Activated T-helper 1 cell treated with anti-CD3 and anti-CD28 coated beads, Interleukin-12 subunit alpha, Interleukin-12 subunit beta, Interleukin-2, Interleukin-4 antibody, amounts not matched to agents 30 ng/mL and 10 ng/mL and 1 ng/mL, durations not matched to agents 14 hours and 24 hours and 36 hours (primary cell): ENCODE data around the gene FBXL19. TPM values are rescaled to one million over a fixed set of nuclear protein-coding genes. Genes with fewer than 3 reads are reported as not detected.

ENCODE experiments used
- DNase-seq: peaks from one replicate; pipeline ENCODE4 v3.0.0; 2021; ENCODE audit warnings: low spot score
- H3K27ac Mint-ChIP-seq: one replicate; pipeline ENCODE4 v1.8.0; 2021; ENCODE audit warnings: mild to moderate bottlenecking, mixed read lengths
- H3K27me3 Mint-ChIP-seq: one replicate; pipeline ENCODE4 v1.8.0; 2022; ENCODE audit warnings: mild to moderate bottlenecking, moderate library complexity, mixed read lengths; ENCODE audit not compliant: insufficient read depth
- H3K36me3 Mint-ChIP-seq: one replicate; pipeline ENCODE4 v1.8.0; 2021; ENCODE audit warnings: low read depth, mixed read lengths
- H3K4me1 Mint-ChIP-seq: one replicate; pipeline ENCODE4 v1.8.0; 2021; ENCODE audit warnings: low read depth, mixed read lengths
- H3K4me3 Mint-ChIP-seq: one replicate; pipeline ENCODE4 v1.8.0; 2021; ENCODE audit warnings: mild to moderate bottlenecking, moderate library complexity, mixed read lengths
- H3K9me3 Mint-ChIP-seq: one replicate; pipeline ENCODE4 v1.8.0; 2021; ENCODE audit warnings: mixed read lengths
- intact Hi-C: fragments of 100-400 bp; cut with micrococcal nuclease; formaldehyde crosslinking; loops from one replicate; pipeline ENCODE4 v1.15.1; 2024
- total RNA-seq: library from RNA; stranded (reverse); gene quantifications from 2 replicates; pipeline ENCODE4 v1.2.3, GENCODE V29; 2022

FBXL19 gene
- total RNA-seq, 1 donor from 2014 or later: 32.7 TPM

DNA sequence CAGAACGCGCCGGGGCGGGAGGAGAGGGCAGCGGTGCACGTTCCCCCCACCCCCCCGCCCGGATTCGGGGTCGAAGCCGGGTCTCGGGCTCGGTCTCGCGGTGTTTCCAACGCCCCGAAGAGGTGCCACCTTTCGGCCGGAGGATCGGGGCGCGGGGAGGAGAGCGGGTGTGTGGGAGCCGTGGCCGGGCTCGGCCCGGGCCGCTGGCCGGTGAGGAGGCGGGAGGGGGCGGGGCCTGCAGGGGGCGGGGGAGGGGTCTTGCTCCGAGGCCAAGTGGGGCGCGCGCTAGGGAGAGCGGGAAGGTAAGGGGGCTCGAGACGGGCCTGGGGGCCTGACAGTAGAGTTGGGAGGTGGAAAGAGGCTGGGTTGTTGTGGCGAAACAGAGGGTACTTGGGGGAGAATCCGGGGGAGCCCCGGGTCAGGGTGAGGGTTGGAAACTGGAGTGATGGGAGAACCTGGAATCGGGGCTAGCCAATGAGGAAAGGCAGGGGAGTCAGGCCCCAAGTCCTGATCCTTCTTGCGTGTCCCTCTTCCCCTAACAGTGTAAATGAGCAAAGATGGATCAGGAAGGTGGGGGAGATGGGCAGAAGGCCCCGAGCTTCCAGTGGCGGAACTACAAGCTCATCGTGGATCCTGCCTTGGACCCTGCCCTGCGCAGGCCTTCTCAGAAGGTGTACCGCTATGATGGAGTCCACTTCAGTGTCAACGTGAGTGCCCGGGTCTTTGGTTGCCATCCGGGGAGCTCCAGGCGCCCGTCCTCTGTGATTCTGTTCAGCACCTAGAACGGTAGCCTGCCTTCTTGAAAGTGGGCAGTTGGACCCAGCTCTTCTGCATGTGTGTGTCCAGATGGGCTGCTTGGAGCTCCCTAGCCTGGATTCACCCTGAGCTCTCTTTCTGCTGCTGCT, 35.1 kb downstream of the FBXL19 start:
- Mint-ChIP-seq H3K27me3 (no peaks in the 10 kb centered on the region), H3K4me1 (peaks cover 28% of the 10 kb centered on the region), H3K36me3 (peaks cover 36% of the 10 kb centered on the region), H3K27ac (peak overlapping the region; percentile 92), H3K9me3 (no peaks in the 10 kb centered on the region), H3K4me3 (peak overlapping the region; percentile 95)
- intact Hi-C loops: loop anchor here (10.0 kb wide), 1 partner anchor 486 kb away; the partner anchor contains the start of gene ZNF843
- no peak for DNase-seq

DNA sequence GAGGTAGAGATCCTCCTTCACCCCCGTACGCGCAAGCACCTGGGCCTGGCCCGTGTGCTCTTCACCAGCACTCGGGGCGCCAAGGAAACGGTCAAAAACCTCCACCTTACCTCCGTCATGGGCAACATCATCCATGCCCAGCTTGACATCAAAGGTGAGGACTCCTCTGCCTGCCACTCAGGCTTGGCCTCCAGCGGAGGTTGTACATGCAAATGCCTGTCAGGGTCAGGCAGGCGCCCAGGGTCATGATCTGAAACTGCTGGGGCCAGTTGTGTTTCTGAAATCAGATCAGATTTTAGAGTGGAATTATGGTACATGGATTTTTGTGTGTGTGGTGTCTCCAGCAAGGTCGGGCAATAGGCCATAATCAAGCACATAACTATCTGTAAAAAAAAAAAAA, 38.0 kb downstream of the FBXL19 start:
- no peaks in the 10 kb centered on the region for H3K27me3 Mint-ChIP-seq
- no peak overlapping the region for H3K27ac Mint-ChIP-seq
- H3K36me3 Mint-ChIP-seq: peaks cover 46% of the 10 kb centered on the region
- no peaks in the 10 kb centered on the region for H3K9me3 Mint-ChIP-seq
- peak overlapping the region; percentile 2 for H3K4me3 Mint-ChIP-seq
- peaks cover 24% of the 10 kb centered on the region for H3K4me1 Mint-ChIP-seq
- DNase-seq: no peak
- intact Hi-C loops: no loop called here

GRCh38 chr16:30963925-30964511, 40.6 kb downstream of the FBXL19 start:
- peaks cover 14% of the 10 kb centered on the region for H3K4me1 Mint-ChIP-seq
- no peak overlapping the region for H3K27ac Mint-ChIP-seq
- peaks cover 56% of the 10 kb centered on the region for H3K36me3 Mint-ChIP-seq
- no peaks in the 10 kb centered on the region for H3K9me3 Mint-ChIP-seq
- H3K27me3 Mint-ChIP-seq: no peaks in the 10 kb centered on the region
- DNase-seq: no peak
- intact Hi-C loops: no loop called here
- H3K4me3 Mint-ChIP-seq: no peak overlapping the region

DNA sequence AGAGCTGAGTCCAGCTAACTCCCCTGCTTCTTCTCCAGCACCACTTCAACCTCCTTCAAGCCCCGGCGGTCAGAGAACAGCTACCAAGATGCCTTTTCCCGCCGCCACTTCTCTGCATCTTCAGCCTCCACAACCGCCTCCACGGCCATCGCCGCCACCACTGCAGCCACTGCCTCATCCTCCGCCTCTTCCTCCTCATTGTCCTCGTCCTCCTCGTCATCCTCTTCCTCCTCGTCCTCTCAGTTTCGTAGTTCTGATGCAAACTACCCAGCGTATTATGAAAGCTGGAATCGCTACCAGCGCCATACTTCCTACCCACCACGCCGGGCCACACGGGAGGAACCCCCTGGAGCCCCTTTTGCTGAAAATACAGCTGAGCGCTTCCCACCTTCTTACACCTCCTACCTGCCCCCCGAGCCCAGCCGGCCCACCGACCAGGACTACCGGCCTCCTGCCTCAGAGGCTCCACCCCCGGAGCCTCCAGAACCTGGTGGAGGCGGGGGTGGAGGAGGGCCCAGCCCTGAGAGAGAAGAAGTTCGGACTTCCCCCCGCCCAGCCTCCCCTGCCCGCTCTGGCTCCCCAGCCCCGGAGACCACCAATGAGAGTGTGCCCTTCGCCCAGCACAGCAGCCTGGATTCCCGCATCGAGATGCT, 41.3 kb downstream of the FBXL19 start:
- H3K36me3 Mint-ChIP-seq: peaks cover 51% of the 10 kb centered on the region
- H3K27me3 Mint-ChIP-seq: no peaks in the 10 kb centered on the region
- no peak overlapping the region for H3K27ac Mint-ChIP-seq
- no peak for DNase-seq
- intact Hi-C loops: no loop called here
- no peaks in the 10 kb centered on the region for H3K9me3 Mint-ChIP-seq
- peaks cover 7% of the 10 kb centered on the region for H3K4me1 Mint-ChIP-seq
- H3K4me3 Mint-ChIP-seq: no peak overlapping the region

DNA sequence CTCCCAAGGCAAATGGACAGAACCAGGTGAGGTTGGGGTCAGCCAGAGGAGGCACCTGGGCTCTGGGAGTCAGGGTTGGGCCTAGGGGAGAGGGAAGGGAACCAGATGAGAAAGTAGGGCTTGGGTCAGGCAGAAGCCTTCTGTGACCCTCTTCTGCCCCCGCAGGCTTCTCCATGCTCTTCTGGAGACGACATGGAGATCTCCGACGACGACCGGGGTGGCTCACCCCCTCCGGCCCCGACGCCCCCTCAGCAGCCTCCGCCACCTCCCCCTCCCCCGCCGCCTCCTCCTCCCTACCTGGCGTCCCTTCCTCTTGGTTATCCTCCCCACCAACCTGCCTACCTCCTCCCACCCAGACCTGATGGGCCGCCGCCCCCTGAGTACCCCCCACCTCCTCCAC, 42.1 kb downstream of the FBXL19 start:
- H3K4me1 Mint-ChIP-seq: no peaks in the 10 kb centered on the region
- no peak overlapping the region for H3K27ac Mint-ChIP-seq
- H3K4me3 Mint-ChIP-seq: no peak overlapping the region
- DNase-seq: no peak
- H3K9me3 Mint-ChIP-seq: no peaks in the 10 kb centered on the region
- peaks cover 45% of the 10 kb centered on the region for H3K36me3 Mint-ChIP-seq
- intact Hi-C loops: no loop called here
- no peaks in the 10 kb centered on the region for H3K27me3 Mint-ChIP-seq

- no peak overlapping the region for H3K27ac Mint-ChIP-seq
- DNase-seq: no peak
- H3K36me3 Mint-ChIP-seq: peaks cover 48% of the 10 kb centered on the region
- H3K4me3 Mint-ChIP-seq: no peak overlapping the region
- H3K27me3 Mint-ChIP-seq: no peaks in the 10 kb centered on the region
- intact Hi-C loops: no loop called here
- H3K4me1 Mint-ChIP-seq: no peaks in the 10 kb centered on the region
- H3K9me3 Mint-ChIP-seq: no peaks in the 10 kb centered on the region
Observed at GRCh38 chr16:30966033-30966619, 42.8 kb downstream of the FBXL19 start.

DNA sequence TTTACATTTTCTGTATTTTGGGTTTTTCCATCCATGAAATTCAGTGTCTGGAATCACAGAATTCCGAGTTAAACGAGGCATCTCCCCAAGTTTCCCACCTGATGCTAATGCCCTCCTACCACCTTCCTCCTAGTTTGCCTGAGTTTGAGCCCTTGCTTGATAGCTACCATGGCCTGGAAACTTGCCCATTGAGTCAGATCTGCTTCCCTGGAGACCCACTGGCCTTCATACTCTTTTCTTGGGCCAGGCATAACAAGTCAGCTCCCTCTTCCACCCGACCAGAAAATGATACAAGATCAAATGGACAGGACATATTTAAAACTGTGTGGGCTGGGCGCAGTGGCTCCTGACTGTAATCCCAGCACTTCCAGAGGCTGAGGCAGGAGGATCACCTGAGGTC, 44.4 kb downstream of the FBXL19 start:
- intact Hi-C loops: no loop called here
- H3K4me1 Mint-ChIP-seq: no peaks in the 10 kb centered on the region
- no peak overlapping the region for H3K4me3 Mint-ChIP-seq
- peaks cover 53% of the 10 kb centered on the region for H3K36me3 Mint-ChIP-seq
- no peaks in the 10 kb centered on the region for H3K9me3 Mint-ChIP-seq
- no peak overlapping the region for H3K27ac Mint-ChIP-seq
- DNase-seq: no peak
- H3K27me3 Mint-ChIP-seq: no peaks in the 10 kb centered on the region

DNA sequence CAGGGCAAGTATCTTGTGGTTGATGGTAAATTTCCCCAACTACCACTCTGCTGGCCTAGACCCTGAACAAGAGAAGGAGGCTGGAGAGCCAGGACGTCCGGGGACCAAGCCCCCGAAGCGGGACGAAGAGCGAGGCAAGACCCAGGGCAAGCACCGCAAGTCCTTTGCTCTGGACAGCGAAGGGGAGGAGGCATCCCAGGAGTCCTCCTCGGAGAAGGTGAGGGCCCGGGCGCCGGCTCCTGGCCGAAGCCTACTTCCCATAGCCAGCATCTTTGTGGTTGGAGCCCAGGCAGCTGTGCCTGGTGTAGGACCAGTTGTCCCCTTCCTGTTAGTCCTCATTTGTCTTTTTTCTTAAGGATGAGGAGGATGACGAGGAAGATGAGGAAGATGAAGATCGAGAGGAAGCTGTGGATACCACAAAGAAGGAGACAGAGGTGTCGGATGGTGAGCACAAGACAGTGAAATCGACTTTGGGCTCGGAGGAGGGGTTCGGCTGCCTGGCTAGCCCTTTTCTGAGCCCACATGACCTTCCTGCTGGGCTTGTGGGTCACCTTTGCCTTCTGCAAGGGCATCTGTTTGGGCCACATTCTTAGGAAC, 46.0 kb downstream of the FBXL19 start:
- Mint-ChIP-seq H3K9me3 (no peaks in the 10 kb centered on the region), H3K27me3 (no peaks in the 10 kb centered on the region), H3K27ac (no peak overlapping the region), H3K4me3 (no peak overlapping the region), H3K4me1 (no peaks in the 10 kb centered on the region), H3K36me3 (peaks cover 56% of the 10 kb centered on the region)
- no peak for DNase-seq
- intact Hi-C loops: no loop called here

DNA sequence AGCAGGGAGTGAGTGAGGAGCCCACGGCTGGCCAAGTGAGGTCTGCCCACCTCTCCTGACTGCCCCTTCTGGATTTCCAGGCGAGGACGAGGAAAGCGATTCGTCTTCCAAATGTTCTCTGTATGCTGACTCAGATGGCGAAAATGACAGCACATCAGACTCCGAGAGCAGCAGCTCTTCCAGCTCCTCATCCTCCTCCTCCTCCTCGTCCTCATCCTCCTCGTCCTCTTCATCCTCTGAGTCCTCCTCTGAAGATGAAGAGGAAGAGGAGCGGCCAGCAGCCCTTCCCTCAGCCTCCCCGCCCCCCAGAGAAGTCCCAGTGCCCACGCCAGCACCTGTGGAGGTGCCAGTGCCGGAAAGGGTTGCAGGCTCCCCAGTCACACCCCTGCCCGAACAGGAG, 47.9 kb downstream of the FBXL19 start:
- intact Hi-C loops: no loop called here
- peaks cover 57% of the 10 kb centered on the region for H3K36me3 Mint-ChIP-seq
- no peaks in the 10 kb centered on the region for H3K9me3 Mint-ChIP-seq
- no peak overlapping the region for H3K27ac Mint-ChIP-seq
- DNase-seq: no peak
- H3K4me3 Mint-ChIP-seq: no peak overlapping the region
- H3K27me3 Mint-ChIP-seq: no peaks in the 10 kb centered on the region
- no peaks in the 10 kb centered on the region for H3K4me1 Mint-ChIP-seq

DNA sequence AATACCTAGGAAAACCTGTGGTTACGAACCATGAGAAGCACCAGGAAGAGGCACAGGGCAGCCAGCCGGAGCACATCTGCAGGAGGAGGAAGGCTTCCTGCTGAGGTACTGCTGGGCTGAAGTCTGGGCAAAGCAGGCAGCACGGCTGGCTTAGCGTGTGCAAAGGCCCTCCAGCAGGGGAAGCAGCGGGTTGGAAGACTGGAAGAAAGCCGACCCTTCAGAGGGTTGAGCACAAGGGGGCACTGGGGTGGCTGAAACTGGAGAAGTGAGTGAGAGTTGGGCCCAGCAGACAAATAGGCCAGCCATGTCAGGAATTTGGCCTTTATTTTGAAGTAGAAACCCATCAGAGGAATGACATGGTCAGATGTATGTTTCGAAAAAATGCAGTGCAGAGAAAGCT, 49.5 kb downstream of the FBXL19 start:
- H3K27me3 Mint-ChIP-seq: no peaks in the 10 kb centered on the region
- no peaks in the 10 kb centered on the region for H3K4me1 Mint-ChIP-seq
- H3K27ac Mint-ChIP-seq: no peak overlapping the region
- DNase-seq: no peak
- H3K36me3 Mint-ChIP-seq: peaks cover 55% of the 10 kb centered on the region
- no peak overlapping the region for H3K4me3 Mint-ChIP-seq
- no peaks in the 10 kb centered on the region for H3K9me3 Mint-ChIP-seq
- intact Hi-C loops: no loop called here

DNA sequence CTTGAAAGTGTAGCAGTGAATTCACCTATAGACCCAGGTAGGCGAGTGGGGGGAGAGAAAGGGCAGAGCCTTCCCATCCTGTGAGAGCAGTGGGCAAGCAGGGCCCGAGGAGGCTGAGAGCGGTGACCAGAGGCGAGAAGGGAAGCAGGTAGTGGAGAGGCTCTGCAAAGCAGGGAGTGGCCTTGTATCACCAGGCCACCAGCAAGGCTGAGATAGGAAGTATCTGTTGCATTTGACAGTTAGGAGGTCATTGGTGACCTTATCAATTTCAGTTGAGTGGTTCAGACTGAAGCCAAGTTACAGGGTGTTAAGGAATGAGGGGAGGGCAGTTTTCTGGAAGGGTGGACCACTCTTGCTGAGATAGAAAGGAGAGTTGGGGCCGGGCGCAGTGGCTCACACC, 51.0 kb downstream of the FBXL19 start:
- no peak overlapping the region for H3K4me3 Mint-ChIP-seq

DNA sequence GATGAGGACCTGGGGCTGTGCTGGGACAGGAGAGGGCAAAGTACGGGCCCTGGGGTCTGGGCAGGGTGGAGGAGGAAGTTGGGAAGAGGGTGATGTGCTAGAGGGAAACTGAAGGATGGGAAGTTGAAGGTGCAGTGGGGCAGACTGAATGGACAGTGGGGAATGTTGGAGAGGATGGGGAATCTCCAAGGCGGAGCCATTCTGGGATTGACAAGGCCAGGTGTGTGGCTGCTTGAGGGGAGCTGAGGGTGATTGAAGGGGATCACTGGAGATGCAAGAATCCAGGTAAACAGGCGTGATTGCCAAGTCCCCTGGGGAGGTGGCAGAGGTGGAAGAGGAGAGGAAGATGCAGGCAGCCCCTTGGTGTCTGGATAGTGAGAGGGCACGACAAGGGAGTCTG, 53.1 kb downstream of the FBXL19 start:
- no peak overlapping the region for H3K4me3 Mint-ChIP-seq
- DNase-seq: no peak
- no peaks in the 10 kb centered on the region for H3K4me1 Mint-ChIP-seq
- intact Hi-C loops: no loop called here
- H3K9me3 Mint-ChIP-seq: no peaks in the 10 kb centered on the region
- no peaks in the 10 kb centered on the region for H3K27me3 Mint-ChIP-seq
- peaks cover 49% of the 10 kb centered on the region for H3K36me3 Mint-ChIP-seq
- no peak overlapping the region for H3K27ac Mint-ChIP-seq

More for the DNA sequence above, 51.0 kb downstream of the FBXL19 start:
- Mint-ChIP-seq H3K9me3 (no peaks in the 10 kb centered on the region), H3K4me1 (no peaks in the 10 kb centered on the region), H3K27me3 (no peaks in the 10 kb centered on the region), H3K36me3 (peaks cover 53% of the 10 kb centered on the region), H3K27ac (no peak overlapping the region)
- intact Hi-C loops: no loop called here
- DNase-seq: no peak
